HG03159 (cell line): ENCODE measurements around the gene KIAA0232.
"Not testable (repeated sequence)": the region's sequence is repeated elsewhere in the genome, so short reads cannot be mapped to it uniquely, and the experiment has no call there.

Source experiments
- ATAC-seq: cut with Tn5 transposase; IDR thresholded peaks from one replicate; pipeline ENCODE4 v1.9.1; 2021; ENCODE audit warnings: mild to moderate bottlenecking, moderate library complexity; ENCODE audit not compliant: unreplicated experiment

KIAA0232 gene

DNA sequence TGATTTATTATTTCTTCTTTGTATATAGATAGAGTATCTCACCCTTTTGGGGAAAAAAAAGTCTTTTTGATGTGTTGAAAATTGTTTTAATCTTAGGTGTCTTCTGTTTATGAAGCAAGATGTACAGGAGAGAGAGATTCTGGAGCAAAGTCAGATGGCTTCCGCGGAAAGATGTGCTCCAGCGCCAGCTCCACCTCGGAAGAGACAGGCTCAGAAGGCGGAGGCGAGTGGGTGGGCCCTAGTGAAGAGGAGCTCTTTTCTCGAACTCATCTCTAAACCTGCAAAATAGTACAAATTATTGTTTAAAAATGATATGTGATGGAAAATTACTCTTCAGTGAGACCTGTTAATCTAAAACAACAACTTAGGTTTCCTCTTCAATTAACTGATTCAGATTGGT lies 98.2 kb downstream of the KIAA0232 start:
- ATAC-seq = no peak

DNA sequence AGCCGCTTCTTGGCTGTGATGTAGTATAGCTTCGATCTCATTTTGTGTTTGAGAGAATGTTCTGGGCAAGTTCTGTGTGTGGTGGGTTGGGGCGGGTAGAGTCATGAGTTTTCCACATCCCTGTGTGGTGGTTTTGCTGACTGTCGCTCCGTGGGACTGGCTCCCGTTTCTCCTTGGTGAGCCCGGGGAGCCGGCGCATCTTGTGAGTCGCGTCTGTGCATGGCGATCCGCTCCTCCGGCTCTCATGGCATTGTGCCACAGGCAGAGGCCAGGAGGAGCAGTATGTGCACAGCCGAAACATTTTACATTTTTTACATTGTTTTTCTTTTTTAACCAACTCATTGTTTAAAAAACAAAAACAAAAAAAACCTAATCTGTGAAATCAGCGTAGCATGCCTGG lies 99.4 kb downstream of the KIAA0232 start:
- ATAC-seq = no peak

DNA sequence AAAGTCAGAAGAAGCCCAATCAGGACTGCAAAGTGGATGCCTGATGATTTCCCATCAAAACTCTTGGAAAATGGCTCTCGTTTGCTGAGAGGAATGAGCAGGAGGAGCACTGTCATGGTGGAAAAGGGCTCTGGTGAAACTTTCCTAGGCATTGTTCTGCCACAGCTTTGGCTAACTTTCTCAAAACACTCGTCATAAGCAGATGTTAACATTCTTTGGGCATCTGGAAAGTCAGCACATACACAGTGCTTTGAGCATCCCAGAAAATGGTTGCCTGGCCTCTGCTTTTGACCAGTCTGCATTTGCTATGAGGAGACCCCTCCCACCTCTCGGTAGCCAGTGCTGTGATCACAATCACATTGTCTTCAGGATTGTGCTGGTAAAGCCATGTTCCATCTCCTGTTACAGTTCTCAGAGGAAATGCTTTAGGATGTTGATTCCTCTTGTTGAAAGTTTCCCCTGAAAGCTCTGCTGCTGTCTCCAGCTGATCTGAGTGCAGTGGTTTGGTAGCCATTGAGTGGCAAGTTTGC lies 101.9 kb downstream of the KIAA0232 start:
- ATAC-seq = no peak

DNA sequence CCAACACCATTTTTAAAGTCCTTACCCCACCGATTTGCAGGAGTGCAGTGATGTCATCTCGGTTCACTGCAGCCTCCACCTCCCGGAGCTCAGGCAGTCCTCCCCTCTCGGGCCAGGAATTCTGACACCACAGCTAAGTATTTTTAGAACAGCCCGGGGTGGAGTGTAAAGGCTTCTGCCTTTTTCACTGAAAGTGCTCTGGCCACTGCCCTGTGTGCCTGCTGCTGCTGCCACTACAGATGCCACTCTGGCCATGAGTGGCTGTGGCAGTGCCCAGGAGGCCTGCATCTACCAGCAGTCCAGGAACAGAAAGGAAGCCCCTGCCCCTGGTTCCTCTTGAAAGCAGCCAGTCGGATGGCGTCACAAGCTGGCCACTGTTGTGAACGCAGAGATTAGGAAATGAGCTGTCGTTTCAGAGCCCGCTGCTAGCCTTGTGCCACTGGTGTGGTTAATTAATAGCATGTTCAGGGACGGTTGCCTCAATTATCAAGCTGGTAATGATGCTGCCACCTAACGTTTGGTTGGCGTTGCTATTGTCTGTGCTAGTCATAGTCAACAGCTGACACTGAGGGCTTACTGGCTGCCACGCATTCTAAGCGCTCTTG lies 103.5 kb downstream of the KIAA0232 start:
- no peak for ATAC-seq

DNA sequence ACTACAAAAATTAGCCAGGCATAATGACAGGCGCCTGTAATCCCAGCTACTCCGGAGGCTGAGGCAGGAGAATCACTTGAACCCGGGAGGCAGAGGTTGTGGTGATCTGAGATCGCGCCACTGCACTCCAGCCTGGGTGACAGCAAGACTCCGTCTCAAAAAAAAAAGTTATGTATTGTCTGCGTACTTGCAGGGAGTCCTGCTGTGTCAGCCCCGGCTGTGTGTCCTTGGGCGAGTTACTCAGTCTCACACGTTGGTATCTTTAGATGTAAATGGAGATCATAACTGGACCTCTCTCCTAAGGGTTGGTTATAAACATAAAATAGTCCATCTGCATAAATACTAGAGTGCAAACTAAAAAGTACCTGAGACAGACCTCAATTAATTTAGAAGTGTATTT lies 104.4 kb downstream of the KIAA0232 start:
- ATAC-seq = no peak

DNA sequence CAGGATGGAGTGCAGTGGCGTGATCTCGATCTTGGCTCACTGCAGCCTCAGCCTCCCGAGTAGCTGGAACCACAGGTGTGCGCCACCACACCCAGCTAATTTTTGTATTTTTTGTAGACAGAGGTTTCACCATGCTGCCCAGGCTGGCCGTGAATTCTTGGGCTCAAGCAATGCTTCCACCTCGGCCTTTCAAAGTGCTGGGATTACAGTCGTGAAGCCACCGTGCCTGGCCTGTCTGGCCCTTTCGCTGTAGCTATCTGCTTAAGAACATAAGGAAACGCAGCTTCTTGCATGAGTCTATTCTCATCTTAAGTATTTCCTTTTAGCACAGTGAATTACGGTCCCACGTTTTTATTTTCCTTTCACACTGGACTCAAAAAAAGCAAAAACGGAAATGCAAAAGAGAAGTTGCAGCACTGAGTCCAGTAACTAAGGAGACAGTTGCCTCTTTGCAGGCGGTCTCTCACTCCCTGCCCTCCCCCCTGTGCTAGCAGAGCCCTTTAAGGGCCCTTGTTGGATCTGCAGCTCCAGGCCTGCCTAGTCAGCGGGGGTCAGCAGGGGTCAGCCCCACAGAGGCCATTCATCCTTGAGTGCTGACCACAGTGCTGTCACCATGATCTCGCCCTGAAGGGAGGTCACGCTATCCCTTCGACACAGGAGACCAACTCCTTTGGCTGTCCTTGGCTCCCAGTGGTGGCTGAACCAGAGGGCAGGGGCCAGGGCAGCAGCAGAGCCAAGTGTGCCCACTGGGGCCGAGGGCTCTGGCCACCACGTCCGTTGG lies 105.3 kb downstream of the KIAA0232 start:
- ATAC-seq = no peak

DNA sequence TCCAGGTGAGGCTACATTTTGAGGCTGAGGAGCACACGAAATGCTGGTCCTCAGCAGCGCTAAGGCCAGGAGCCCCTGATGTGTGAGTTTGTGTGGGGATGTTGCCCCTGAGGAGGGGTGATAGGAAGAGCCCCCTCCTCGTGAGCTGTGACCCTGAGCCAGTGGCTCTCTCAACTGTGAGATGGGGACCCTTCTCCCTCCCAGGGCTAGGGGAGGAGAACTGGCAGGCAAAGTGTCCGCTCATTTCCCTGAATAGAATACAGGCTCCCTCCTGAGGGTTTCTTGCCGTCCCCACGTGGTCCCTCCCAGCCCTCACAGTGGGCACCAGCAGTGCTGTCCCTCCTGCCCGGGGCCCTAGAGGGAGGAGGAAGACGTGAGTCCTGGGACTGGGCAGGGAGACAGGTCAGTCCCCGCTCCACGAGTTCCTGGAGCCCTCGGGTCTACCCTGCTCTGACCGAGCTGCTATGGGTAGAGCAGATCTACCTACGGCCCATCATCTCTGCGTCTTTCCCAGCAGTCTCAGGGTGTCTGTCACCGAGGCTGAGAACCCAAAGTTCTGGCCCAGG lies 106.1 kb downstream of the KIAA0232 start:
- no peak for ATAC-seq

DNA sequence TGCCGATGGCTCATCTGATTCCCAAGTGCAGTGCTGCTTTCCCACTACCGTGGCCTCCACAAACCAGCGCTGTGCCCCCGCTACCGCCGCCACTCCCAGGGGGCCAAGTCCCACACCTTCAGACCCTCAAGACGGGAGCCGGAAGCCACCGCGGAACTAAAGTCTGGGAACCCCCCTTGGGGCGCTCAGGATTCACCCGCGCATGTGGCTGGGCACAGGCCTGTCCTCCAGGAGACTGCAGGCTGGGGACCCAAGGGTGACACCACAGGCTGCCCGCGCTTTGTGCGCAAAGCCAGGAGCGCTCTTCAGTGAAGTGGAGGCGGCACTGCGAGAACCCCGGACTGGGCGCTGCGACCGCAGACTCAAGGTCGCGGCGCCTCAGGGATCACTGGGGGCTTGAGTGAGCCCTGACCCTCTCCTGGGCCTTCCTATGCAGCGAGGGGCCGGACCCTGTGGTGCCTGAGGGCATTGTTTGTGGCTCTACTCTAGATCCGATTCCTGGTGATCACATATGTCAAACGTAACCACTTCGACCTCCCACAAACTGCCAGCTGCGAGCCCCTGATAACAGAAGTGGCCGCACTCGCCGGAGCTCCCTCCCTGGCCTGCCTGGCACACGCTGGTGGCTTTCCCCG lies 106.7 kb downstream of the KIAA0232 start:
- ATAC-seq = no peak

DNA sequence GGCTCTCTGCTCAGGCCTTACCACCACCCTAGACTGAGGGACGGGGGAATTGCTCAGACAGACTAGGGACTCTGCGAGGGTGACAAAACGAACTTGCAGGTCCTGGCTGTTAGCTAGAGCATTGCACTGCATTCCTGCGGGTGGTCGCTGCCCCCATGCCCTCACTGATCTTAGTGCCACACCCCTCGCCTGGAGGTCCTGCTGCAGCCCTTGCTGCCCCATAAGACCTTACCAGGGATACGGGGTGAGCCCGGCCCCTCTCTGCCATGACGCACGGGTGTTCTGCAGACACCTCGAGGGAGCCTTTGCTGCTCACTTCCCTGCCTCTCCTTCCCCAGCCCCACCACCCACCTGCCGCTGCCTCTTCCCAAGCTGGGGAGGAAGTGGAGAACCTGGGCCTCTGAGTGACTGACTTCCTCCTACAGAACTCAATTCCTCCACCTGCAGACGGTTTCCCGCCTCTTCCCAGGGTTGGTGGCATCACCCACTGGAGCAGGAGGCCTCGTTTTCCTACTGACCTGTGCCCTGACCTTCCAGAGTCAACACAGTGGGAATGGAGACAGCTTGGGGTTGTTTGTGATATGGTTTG lies 107.3 kb downstream of the KIAA0232 start:
- ATAC-seq = no peak

DNA sequence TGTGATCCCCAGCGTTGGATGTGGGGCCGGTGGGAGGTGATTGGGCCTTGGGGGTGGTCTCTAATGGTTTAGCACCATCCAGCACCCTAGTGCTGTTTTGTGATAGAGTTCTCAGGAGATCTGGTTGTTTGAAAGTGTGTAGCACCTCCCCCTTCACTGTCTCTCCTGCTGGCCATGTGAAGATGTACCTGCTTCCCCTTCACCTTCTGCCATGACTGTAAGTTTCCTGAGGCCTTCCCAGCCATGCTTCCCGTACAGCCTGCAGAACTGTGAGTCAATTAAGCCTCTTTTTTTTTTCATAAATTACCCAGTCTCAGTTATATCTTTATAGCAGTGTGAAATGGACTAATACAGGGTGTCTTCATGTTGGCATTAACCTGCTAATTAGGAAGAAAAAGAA lies 107.8 kb downstream of the KIAA0232 start:
- no peak for ATAC-seq

DNA sequence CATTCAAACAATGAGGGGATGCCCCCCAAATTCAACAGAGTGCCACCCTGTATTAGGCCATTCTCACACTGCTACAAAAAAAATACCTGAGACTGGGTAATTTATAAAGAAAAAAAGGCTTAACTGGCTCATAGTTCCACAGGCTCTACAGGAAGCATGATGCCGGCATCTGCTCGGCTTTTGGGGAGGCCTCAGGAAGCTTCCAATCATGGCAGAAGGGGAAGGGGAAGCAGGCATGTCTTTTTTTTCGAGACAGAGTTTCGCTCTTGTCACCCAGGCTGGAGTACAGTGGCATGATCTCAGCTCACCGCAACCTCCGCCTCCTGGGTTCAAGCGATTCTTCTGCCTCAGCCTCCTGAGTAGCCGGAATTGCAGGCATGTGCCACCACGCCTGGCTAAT lies 108.4 kb downstream of the KIAA0232 start:
- not testable (repeated sequence) for ATAC-seq

DNA sequence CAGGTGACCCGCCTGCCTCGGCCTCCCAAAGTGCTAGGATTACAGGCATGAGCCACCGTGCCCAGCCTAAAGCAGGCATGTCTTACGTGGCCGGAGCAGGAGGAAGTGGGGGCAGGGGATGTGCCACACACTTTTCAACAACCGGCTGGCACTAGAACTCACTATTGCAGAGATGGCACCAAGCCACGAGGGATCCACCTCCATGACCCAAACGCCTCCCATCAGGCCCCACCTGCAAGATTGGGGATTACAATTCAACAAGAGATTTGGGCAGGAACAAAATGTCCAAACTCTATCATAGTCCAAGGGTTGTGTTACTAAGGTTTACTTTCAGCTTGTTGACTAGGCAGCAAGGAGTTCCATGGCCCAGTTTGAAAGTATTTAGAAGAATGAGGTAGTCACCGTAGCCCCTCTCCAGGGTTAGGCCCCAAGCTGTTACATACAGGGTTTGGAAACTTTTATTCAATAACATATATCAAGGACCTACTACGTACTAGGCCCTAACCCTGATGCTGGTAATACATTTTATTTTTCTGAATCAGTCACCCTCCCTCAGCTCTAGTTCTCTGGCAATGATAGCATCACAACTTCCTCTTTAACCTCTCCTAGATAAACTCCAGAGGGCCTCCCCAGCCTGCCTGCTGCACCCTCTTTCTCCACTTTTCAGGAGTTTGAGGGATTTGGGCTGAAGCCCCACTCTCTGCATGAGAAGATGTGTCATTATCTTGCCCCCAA lies 109.1 kb downstream of the KIAA0232 start:
- no peak for ATAC-seq

DNA sequence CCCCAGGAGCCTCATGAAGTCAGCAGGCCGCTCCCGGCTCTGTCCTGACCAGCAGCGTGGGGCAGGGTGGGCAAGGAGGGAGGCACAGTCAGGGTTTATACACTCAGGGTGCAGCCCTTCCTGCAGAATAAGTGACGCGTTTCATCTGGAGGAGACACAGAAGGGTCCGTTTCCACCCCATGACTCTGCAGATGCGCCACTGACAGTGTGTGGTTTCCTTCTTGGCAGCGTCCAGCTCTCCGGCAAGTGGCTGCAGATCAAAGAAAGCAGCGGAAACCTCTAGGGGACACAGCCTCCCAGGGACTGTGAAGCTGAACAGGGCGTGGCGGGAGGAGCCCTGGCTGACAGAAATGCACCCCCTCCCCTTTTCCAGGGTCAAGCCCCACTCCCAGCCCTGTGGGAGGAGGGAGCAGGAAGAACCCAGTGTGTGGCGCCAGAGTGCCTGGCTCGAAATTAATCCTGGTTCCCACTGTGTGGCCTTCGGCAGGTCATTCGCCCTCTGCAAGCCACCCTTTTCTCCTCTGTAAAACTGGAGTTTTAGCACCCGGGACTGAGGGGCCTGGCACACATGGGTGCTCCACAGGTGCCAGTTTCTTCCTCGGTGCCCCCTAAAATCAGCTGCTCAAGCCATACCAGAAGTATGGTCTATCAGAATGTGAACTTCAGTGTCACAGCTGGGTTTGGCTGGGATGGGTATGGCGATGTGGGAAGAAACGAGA lies 109.8 kb downstream of the KIAA0232 start:
- ATAC-seq = no peak

DNA sequence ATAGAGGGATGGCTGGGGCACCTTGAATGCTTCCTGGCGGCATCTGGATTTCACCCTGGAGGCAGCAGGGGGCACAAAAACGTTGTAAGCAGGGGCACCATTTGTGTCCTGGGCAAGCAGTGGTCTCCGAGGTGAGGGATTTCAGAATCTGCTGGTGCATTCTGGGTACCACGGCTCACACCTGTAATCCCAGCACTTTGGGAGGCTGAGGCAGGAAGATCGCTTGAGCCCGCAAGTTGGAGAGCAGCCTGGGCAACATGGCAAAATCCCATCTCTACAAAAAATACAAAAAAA lies 110.3 kb downstream of the KIAA0232 start:
- no peak for ATAC-seq

DNA sequence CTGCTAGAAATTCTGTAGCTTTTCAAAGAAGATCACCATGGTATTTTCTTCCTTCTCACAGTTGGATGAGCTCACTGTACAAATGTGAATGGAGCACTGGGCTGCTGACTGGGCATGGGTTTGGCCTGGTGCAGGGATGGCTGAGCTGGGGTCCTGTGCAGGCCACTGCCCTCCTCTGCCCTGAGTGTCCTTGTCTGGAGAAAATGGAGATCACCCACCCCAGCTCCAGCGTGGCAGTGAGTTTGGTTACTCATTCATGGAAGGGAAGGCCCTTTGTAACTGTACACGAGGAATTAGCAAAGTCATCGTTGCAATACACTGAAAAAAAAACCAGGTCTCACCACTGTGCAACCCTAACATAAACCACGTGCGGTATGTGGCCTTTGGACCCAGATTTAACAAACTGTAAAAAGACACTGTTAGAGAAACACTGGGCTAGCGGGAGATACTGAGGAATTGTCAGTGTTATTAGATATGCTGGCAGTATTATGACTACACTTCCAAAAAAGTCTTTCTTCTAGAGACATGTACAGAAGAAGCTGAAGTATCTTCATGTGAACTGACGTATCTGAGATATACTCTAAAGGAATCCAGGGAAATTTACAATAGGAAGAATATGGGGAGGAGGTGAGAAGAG lies 111.0 kb downstream of the KIAA0232 start:
- no peak for ATAC-seq

DNA sequence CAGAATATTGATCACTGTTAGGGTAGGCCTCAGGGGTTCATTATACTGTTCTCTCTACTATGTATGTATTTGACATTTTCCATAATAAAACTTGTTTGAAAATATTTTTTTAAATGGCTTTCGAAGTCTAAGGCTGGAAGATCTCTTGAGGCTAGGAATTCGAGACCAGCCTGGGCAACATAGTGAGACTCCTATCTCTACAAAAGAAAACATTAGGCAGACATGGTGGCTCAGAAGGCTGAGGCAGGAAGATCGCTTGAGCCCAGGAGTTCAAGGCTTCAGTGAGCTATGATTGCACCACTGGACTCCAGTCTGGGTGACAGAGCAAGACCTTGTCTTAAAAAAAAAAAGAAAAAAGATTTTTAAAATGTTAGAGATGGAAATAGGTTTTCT lies 111.6 kb downstream of the KIAA0232 start:
- no peak for ATAC-seq

DNA sequence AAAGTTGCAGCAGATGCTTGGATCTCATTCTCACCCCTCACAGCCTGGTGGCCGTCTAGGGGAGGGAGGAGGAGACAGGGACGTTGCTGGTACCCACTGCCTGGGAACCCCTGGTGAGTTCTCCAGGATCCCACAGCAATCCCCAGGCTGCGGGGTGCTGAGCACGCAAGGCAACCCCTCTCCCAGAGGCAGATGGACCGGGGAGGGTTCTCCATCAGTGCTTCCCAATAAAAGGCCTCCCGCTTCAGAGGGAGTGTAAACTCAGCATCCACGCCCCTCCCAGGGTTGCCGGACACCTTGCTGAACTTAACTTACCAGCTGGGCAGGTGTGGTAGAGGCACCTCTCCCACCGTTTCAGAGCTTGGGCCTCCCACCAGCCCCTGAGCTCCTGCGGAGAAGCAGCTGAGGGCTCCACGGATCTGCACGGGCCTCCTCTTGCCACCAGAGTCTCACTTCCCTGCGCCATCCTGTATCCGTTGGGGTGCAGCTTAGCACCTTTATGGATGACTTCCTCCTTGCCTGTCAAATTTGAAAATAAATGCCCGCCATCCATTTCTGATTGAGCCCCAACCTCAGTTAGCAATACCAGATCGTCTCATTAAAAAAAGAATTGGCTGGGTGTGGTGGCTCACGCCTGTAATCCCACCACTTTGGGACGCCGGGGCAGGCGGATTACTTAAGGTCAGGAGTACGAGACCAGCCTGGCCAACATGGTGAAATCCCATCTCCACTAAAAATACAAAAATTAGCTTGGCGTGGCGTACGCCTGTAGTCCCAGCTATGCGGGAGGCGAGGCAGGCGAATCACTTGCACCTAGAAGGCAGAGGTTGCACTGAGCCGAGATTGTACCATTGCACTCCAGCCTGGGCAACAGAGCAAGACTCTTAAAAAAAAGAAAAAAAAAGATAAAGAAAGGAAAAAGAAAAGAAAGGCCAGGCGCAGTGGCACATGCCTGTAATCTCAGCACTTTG lies 112.3 kb downstream of the KIAA0232 start:
- no peak for ATAC-seq

DNA sequence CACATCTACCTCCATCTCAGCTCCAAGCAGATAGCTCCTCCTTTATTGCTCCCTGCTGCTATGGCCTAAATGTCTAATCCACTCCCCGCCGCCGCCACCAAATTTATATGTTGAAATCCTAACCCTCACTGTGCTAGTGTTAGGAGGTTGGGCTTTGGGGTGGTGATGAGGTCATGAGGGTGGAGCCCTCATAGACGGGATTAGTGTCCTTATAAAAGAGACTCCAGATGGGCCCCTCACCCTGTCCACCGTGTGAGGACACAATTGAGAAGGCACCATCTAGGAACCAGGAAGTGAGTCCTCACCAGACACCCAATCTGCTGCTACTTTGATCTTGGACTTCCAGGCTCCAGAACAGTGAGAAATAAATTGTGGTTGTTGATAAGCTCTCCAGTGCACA lies 113.5 kb downstream of the KIAA0232 start:
- ATAC-seq = no peak

DNA sequence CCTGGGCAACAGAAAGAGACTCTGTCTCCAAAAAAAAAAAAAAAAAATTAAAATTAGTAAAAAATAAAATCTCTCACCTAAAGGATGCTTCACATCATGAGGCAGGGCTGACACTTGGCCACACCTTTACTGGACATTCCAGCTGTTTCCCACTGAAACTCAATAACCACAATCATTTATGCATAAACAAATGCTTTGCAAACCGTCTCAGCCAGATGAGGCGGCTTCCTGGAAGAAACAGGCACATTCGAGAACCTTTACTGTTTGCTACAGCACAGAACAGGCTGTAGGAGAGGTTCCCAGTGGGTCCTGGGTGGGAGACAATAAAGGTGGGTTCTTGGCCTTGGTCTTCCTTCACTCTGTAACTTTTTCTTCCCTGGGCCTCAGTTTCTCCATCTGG lies 116.2 kb downstream of the KIAA0232 start:
- no peak for ATAC-seq
